Panc1 (cell line): ENCODE measurements around the gene RGS6. TPM values are rescaled to one million over a fixed set of nuclear protein-coding genes. Genes with fewer than 3 reads are reported as not detected.

Source experiments
- ATAC-seq: fragments of 200-7000 bp; cut with Tn5 transposase; 2 replicates; pipeline ENCODE4 v1.9.1; 2020; ENCODE audit warnings: mild to moderate bottlenecking, moderate library complexity
- BruUV-seq: library from RNA; stranded (reverse); fragments of 400-500 nt; replicated peaks from 2 replicates; lab custom pipeline; 2021; lab: Mats Ljungman, UMichigan
- CTCF ChIA-PET: fragments of 300-600 bp; sonication (Branson Sonifier 250); formaldehyde crosslinking; loops from one replicate; lab custom pipeline; 2022; ENCODE audit warnings: antibody characterized with exemption; lab: Charles Lee
- POLR2A ChIA-PET: fragments of 300-600 bp; sonication (Branson Sonifier 250); formaldehyde crosslinking; loops from one replicate; lab custom pipeline; 2022; ENCODE audit warnings: antibody characterized with exemption; lab: Charles Lee
- DNase-seq: peaks from one replicate; pipeline ENCODE4 v3.0.0-alpha.2; 2010; ENCODE audit warnings: low read depth, low spot score
- H3K27ac ChIP-seq: 2 replicates; pipeline ENCODE4 v1.5.1; 2011; ENCODE audit warnings: mild to moderate bottlenecking, low read length, inconsistent platforms
- H3K27me3 ChIP-seq: fragments of 200-500 bp; sonication (Bioruptor generic); 2 replicates; pipeline ENCODE4 v1.6.0; 2014; ENCODE audit warnings: low read length, inconsistent platforms; ENCODE audit not compliant: control insufficient read depth, insufficient read depth
- H3K36me3 ChIP-seq: fragments of 200-500 bp; sonication (Bioruptor generic); 2 replicates; pipeline ENCODE4 v1.5.1; 2014; ENCODE audit warnings: inconsistent platforms, mild to moderate bottlenecking, low read length, moderate library complexity; ENCODE audit not compliant: control insufficient read depth, insufficient read depth
- H3K4me1 ChIP-seq: 2 replicates; pipeline ENCODE4 v1.5.1; 2011; ENCODE audit warnings: inconsistent platforms, mild to moderate bottlenecking, low read length, moderate library complexity; ENCODE audit not compliant: control insufficient read depth, insufficient read depth
- H3K4me3 ChIP-seq, 2 experiments: 2 replicates each; pipeline ENCODE4 v1.5.1; 2011 to 2012; ENCODE audit warnings: low read depth in 2 of 2, low read length in 2 of 2, mild to moderate bottlenecking in 2 of 2, inconsistent platforms in 1 of 2, moderate library complexity in 1 of 2
- H3K9me3 ChIP-seq: fragments of 200-500 bp; sonication (Bioruptor generic); 2 replicates; pipeline ENCODE4 v1.5.1; 2014; ENCODE audit warnings: low read depth, mild to moderate bottlenecking, inconsistent platforms, low read length, moderate library complexity; ENCODE audit not compliant: control insufficient read depth, insufficient read depth
- CTCF ChIP-seq: fragments of 450-650 bp; IDR thresholded peaks from 2 replicates; pipeline ENCODE4 v1.5.1; 2017; ENCODE audit warnings: mild to moderate bottlenecking
- POLR2AphosphoS5 ChIP-seq: IDR thresholded peaks from 2 replicates; pipeline ENCODE4 v1.6.1; 2012; ENCODE audit warnings: mild to moderate bottlenecking, low read depth, low read length, moderate library complexity
- REST ChIP-seq, 2 experiments: IDR thresholded peaks; 2 replicates each; pipeline ENCODE4 v1.6.1; 2011 to 2012; ENCODE audit warnings: low read depth in 2 of 2, control low read depth in 1 of 2, low read length in 1 of 2, mild to moderate bottlenecking in 1 of 2, moderate library complexity in 1 of 2; ENCODE audit not compliant: insufficient read depth in 1 of 2
- SIN3A ChIP-seq: IDR thresholded peaks from 2 replicates; pipeline ENCODE4 v1.6.1; 2012; ENCODE audit warnings: low read depth, mild to moderate bottlenecking, low read length, moderate library complexity, borderline replicate concordance; ENCODE audit not compliant: insufficient read depth
- TCF7L2 ChIP-seq: IDR thresholded peaks from 2 replicates; pipeline ENCODE4 v1.6.1; 2011; ENCODE audit warnings: mild to moderate bottlenecking, low read depth, low read length, inconsistent platforms
- in situ Hi-C: cut with HindIII; loops from 2 replicates; pipeline ENCODE4 v1.10.0; 2016; ENCODE audit warnings: low sequenced_read_pairs, low pct_unique_long_range_greater_than_20kb
- intact Hi-C: fragments of 100-400 bp; cut with micrococcal nuclease; formaldehyde crosslinking; loops from one replicate; pipeline ENCODE4 v1.10.0; 2022; ENCODE audit not compliant: unreplicated experiment
- total RNA-seq: library from RNA; stranded (reverse); gene quantifications from one replicate; pipeline ENCODE4 v1.2.1, GENCODE V29; 2021; ENCODE audit not compliant: unreplicated experiment

RGS6 gene
- total RNA-seq, 1 experiment from 2014 or later: not detected

GRCh38 chr14:72479461-72479931 lies 547.3 kb downstream of the RGS6 start:
- in situ Hi-C loops: no loop called here

GRCh38 chr14:72480464-72481243 lies 548.4 kb downstream of the RGS6 start:
- Histone ChIP-seq H3K4me1 (no peaks in the 10 kb centered on the region), H3K4me3 (no peak overlapping the region), H3K9me3 (no peaks in the 10 kb centered on the region), H3K36me3 (no peaks in the 10 kb centered on the region), H3K27ac (no peak overlapping the region), H3K27me3 (no peaks in the 10 kb centered on the region; the same call in 1 of the 2 replicates)
- POLR2A ChIA-PET: no interaction called here
- TF ChIP-seq SIN3A (no peak), TCF7L2 (no peak), REST (IDR thresholded peaks at IDR 0.05; ENCODE audit: insufficient read depth in 1 of 2, low read depth in 2 of 2, low read length in 1 of 2) (no peak), POLR2AphosphoS5 (no peak), CTCF (no peak)
- BruUV-seq: no TSS peak
- CTCF ChIA-PET: no interaction called here
- intact Hi-C loops (no loop called here), in situ Hi-C loops (no loop called here)
- no peak for ATAC-seq
- no peak for DNase-seq

More at GRCh38 chr14:72479461-72479931, 547.3 kb downstream of the RGS6 start:
- Histone ChIP-seq H3K36me3 (no peaks in the 10 kb centered on the region), H3K27ac (no peak overlapping the region), H3K4me3 (no peak overlapping the region), H3K27me3 (no peaks in the 10 kb centered on the region; the same call in 1 of the 2 replicates), H3K4me1 (no peaks in the 10 kb centered on the region), H3K9me3 (no peaks in the 10 kb centered on the region)
- intact Hi-C loops: no loop called here
- TF ChIP-seq SIN3A (no peak), POLR2AphosphoS5 (no peak), TCF7L2 (no peak), REST (IDR thresholded peaks at IDR 0.05; ENCODE audit: insufficient read depth in 1 of 2, low read depth in 2 of 2, low read length in 1 of 2) (no peak)
- ATAC-seq: no peak
- no peak for DNase-seq
- no TSS peak for BruUV-seq
- CTCF ChIA-PET: no interaction called here
- POLR2A ChIA-PET: no interaction called here
